ENCODE results near the gene NINL. TPM values are rescaled to one million over a fixed set of nuclear protein-coding genes. Genes with fewer than 3 reads are reported as not detected.

The NINL gene
- total RNA-seq, 2 experiments from 2014 or later = 2.5 to 2.8 TPM

DNA sequence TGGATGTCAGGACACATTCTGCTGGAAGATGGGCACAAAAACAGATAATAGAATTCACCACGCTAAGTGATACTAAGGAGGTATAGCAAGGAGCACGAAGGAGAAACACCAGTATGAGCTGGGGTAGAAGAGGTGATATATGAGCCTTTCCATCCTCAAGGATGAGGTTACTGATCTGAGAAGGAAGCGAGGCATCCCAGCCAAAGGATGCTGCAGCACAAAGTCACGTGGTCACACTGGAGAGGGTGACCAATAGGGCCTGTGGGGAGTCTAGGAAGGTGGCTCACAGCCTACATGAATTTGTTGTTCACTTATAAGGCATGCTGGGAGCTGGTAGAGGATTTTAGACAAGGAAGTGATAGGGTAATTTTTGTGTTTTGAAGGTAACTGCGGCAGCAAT lies 176.4 kb downstream of the NINL start:
- no peak overlapping the region for H3K27ac Mint-ChIP-seq
- H3K9me3 Mint-ChIP-seq = peaks cover 2% of the 10 kb centered on the region
- ChIA-PET CTCF (interaction anchor here (1.2 to 4.2 kb wide), 2 partner anchors 8 to 11 kb away, joined by 5 to 33 read pairs; no protein-coding TSS in a partner anchor), POLR2A (interaction anchor here (1.0 to 1.3 kb wide), 3 partner anchors 11 to 30 kb away, joined by 3 to 4 read pairs (median 3); no protein-coding TSS in a partner anchor)
- peaks cover 36% of the 10 kb centered on the region for H3K4me1 Mint-ChIP-seq
- peaks cover 20% of the 10 kb centered on the region for H3K36me3 Mint-ChIP-seq (ENCODE audit: low read depth)
- H3K27me3 Mint-ChIP-seq = no peaks in the 10 kb centered on the region
- peak overlapping the region; percentile 90 for H3K4me3 Mint-ChIP-seq
- no peak for DNase-seq

DNA sequence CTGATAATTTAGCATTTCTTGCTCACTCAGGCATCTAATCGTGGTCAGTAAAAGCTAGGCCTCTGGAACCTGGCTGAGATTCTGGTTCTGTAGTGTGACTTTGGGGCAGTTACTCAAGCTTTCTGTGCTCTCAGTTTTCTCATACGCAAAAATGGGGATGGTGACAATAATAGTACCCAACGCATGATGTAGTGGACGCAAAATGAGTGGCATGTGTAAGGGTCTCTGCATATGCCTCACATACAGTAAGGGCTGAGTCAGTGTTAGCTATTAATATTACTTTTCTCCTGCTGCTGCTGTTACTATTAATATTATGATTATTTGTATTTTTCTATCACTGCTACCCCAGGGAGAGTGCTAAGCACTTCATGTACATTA lies 177.2 kb downstream of the NINL start:
- ChIA-PET POLR2A (interaction anchor here (1.0 to 2.0 kb wide), 22 partner anchors 8 to 415 kb away, joined by 3 to 19 read pairs (median 4); partner anchors contain the start of genes ABHD12, ACSS1, APMAP and PYGB), CTCF (interaction anchor here (0.6 to 4.2 kb wide), 8 partner anchors 9 to 414 kb away, joined by 3 to 33 read pairs (median 4); partner anchors contain the start of gene ABHD12)
- H3K9me3 Mint-ChIP-seq = peaks cover 8% of the 10 kb centered on the region
- H3K4me3 Mint-ChIP-seq = peak overlapping the region; percentile 90
- H3K4me1 Mint-ChIP-seq = peaks cover 34% of the 10 kb centered on the region
- H3K36me3 Mint-ChIP-seq (ENCODE audit: low read depth) = peaks cover 20% of the 10 kb centered on the region
- H3K27ac Mint-ChIP-seq = peak overlapping the region; percentile 79
- no peak for DNase-seq
- H3K27me3 Mint-ChIP-seq = no peaks in the 10 kb centered on the region

DNA sequence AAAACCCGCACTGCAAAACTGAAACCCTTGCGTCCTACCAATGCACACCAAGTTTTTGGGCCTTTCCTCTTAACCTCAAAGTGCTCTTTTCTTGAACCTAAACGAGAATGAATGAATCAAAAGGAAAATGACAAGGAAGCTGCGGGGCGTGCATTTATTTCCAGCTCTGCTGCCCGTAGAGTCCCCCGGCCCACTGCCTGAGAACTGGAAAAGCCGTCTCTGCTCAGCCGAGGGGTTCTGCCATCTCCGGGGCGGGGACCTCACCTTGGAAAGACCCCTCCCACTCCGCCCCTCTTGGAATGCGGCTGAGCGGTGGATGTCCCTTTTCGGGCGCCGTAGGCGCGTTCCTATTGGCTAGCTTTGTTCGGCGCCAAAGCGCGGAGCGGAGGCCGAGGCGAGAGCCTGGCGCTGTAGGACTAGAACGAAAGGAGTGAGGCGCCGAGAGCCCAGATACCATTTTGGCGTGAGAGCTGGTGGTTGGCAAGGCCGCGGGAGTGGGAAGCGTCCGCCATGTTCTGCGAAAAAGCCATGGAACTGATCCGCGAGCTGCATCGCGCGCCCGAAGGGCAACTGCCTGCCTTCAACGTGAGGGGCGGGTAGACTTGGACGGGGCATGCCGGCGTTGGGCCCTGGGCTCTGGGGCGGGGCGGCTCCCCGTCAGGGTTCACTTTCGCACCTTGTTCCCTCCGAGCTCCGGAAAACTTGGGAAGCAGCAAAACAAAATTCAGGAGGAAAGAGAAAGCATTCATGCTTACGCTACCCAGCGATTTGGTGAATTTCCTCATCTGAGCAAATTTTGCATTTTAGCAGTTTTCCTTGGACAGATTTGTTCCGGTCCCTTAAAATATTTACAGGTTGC lies 177.8 kb downstream of the NINL start, which contains the start of gene GINS1:
Gene GINS1, plus strand, starts transcription at position 363 of the 859 bp plus-strand sequence. Its CDS starts 148 bp downstream, at position 511.
- peaks cover 23% of the 10 kb centered on the region for H3K36me3 Mint-ChIP-seq (ENCODE audit: low read depth)
- H3K27me3 Mint-ChIP-seq = no peaks in the 10 kb centered on the region
- ChIA-PET CTCF (interaction anchor here (1.0 to 4.2 kb wide), 7 partner anchors 9 to 414 kb away, joined by 3 to 33 read pairs (median 5); partner anchors contain the start of gene ABHD12), POLR2A (interaction anchor here (0.7 to 2.0 kb wide), 21 partner anchors 9 to 415 kb away, joined by 3 to 19 read pairs (median 4); partner anchors contain the start of genes ABHD12, ACSS1, APMAP and PYGB)
- H3K4me1 Mint-ChIP-seq = peaks cover 34% of the 10 kb centered on the region
- DNase-seq = peak; percentile 86
- peaks cover 14% of the 10 kb centered on the region for H3K9me3 Mint-ChIP-seq
- peak within 1 kb of the TSS; percentile 90 for H3K4me3 Mint-ChIP-seq
- peak within 1 kb of the TSS; percentile 79 for H3K27ac Mint-ChIP-seq

Other genes with a start within 250 kb of the NINL start
- gene ABHD12, start 194.7 kb downstream of the NINL start, total RNA-seq = 10 to 100 TPM; 30.8 to 31.7 TPM
- gene GINS1, start 177.9 kb downstream of the NINL start, total RNA-seq = 10 to 100 TPM; 27.5 to 28.0 TPM
- 1 to 10 TPM; 5.2 to 5.5 TPM for gene NANP, start 38.5 kb upstream of the NINL start, total RNA-seq
- gene ZNF337, start 111.3 kb upstream of the NINL start, total RNA-seq = 10 to 100 TPM; 16.6 to 17.1 TPM

Measured in activated CD4-positive, alpha-beta memory T cell treated with anti-CD3 and anti-CD28 coated beads, Interleukin-2, amount 10 ng/mL, durations not matched to agents 7 days and 5 days (primary cell).